ENCODE measurements around the gene OR6K6. TPM values are rescaled to one million over a fixed set of nuclear protein-coding genes. Genes with fewer than 3 reads are reported as not detected.

OR6K6 gene, protein sequence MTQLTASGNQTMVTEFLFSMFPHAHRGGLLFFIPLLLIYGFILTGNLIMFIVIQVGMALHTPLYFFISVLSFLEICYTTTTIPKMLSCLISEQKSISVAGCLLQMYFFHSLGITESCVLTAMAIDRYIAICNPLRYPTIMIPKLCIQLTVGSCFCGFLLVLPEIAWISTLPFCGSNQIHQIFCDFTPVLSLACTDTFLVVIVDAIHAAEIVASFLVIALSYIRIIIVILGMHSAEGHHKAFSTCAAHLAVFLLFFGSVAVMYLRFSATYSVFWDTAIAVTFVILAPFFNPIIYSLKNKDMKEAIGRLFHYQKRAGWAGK
- not detected for total RNA-seq

DNA sequence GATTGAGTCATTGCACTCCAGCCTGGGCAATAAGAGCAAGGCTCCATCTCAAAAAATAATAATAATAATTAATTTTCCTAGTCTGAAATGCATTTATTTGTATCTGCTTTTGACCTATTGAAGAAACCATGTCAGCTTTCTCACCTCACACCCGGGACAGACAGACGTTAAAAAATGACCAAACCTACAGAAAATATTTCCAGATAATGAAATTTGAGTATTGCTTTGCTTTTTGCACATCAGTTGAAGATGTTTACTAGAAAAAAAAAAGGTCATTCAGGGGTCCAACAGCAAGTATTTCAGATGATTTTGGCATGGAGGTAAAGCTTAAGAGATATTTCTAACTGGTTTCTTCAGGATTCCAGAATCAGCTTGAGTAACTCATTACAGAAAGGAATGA is at the start of gene OR6K6:
TSS of gene OR6K6 (plus strand) at position 301 of the 400 bp plus-strand sequence. CDS start 168 bp downstream, outside the sequence.
- POLR2A ChIA-PET = no interaction called here
- CTCF ChIA-PET = no interaction called here
- H3K27me3 Mint-ChIP-seq (ENCODE audit: low read depth) = no peaks in the 10 kb centered on the region

DNA sequence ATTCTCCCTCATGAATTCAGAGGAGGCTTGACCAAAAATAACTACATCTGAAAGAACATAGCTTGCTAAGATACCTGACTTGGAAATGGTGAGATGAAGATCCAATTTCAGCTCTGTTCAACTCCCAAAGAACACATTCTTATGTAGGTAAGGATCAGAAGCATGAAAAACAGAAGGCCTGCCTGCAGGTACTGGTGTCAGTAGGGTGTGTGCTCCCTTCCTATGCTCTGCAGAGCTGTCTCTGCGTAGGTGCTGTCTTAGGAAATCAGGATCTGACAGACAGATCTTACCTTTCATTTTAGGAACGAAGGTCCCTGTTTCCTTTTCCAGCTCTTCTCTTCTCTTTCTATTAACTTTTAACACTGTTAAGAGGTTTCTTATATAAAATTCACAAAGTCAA is 48.4 kb upstream of the OR6K6 start:
- peaks cover 6% of the 10 kb centered on the region for H3K27me3 Mint-ChIP-seq (ENCODE audit: low read depth)
- no peaks in the 10 kb centered on the region for H3K9me3 Mint-ChIP-seq (ENCODE audit: insufficient read depth)
- no peak overlapping the region for H3K27ac Mint-ChIP-seq
- POLR2A ChIA-PET = no interaction called here
- no peaks in the 10 kb centered on the region for H3K4me1 Mint-ChIP-seq (ENCODE audit: low read depth)
- no peak for DNase-seq
- H3K4me3 Mint-ChIP-seq = no peak overlapping the region
- H3K36me3 Mint-ChIP-seq (ENCODE audit: low read depth) = no peaks in the 10 kb centered on the region
- no peak for ATAC-seq
- CTCF ChIA-PET = no interaction called here

More for the DNA sequence above, at the start of gene OR6K6:
- no peak within 1 kb of the TSS for H3K4me3 Mint-ChIP-seq
- no peaks in the 10 kb centered on the region for H3K9me3 Mint-ChIP-seq (ENCODE audit: insufficient read depth)
- DNase-seq (no peak), ATAC-seq (no peak)
- H3K27ac Mint-ChIP-seq = no peak within 1 kb of the TSS
- H3K4me1 Mint-ChIP-seq (ENCODE audit: low read depth) = no peaks in the 10 kb centered on the region
- H3K36me3 Mint-ChIP-seq (ENCODE audit: low read depth) = no peaks in the 10 kb centered on the region

DNA sequence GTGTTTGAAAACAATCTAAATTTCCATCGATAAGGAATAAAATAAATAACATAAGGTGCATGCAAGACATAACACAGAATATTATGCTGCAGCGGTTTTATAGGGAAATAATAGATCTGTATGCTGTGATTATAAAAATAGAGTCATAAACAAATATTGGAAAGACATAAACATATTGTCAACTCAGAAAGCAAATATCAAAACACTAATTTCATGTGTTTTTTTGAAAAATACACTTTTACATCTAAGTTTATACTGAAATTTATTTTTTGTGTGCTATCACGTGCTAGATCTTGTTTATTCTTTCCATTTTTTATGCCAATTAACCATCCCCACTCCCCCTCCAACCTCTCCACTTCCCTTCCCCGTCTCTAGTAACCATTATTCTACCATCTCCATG is 43.4 kb upstream of the OR6K6 start:
- no peak for ATAC-seq
- no peak for DNase-seq
- peaks cover 12% of the 10 kb centered on the region for H3K27me3 Mint-ChIP-seq (ENCODE audit: low read depth)
- CTCF ChIA-PET = no interaction called here
- H3K9me3 Mint-ChIP-seq (ENCODE audit: insufficient read depth) = no peaks in the 10 kb centered on the region
- no peak overlapping the region for H3K27ac Mint-ChIP-seq
- no peaks in the 10 kb centered on the region for H3K36me3 Mint-ChIP-seq (ENCODE audit: low read depth)
- H3K4me1 Mint-ChIP-seq (ENCODE audit: low read depth) = no peaks in the 10 kb centered on the region
- no peak overlapping the region for H3K4me3 Mint-ChIP-seq
- POLR2A ChIA-PET = no interaction called here

DNA sequence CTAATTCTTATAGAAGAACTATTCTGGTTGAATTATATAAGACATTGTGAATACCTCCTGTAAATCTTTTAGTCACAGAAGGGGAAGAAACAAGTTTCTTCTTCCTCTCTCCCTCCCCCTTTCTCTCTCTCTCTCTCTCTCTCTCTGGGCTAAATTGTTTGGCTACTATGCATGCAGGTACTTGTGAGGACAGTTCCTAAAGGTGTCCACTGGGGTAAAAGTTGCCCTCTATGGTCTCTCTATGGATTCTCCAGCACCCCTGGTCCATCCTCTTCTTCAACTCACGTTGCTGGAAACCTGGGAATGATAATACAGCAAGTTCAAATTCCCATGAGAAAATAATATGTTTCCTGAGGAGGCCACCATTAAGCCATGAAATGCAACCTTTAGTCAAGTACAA is 39.8 kb upstream of the OR6K6 start:
- DNase-seq = no peak
- peaks cover 10% of the 10 kb centered on the region for H3K27me3 Mint-ChIP-seq (ENCODE audit: low read depth)
- ChIA-PET POLR2A (no interaction called here), CTCF (no interaction called here)
- H3K4me3 Mint-ChIP-seq = no peak overlapping the region
- ATAC-seq = no peak
- H3K27ac Mint-ChIP-seq = no peak overlapping the region
- H3K36me3 Mint-ChIP-seq (ENCODE audit: low read depth) = no peaks in the 10 kb centered on the region
- H3K4me1 Mint-ChIP-seq (ENCODE audit: low read depth) = no peaks in the 10 kb centered on the region
- no peaks in the 10 kb centered on the region for H3K9me3 Mint-ChIP-seq (ENCODE audit: insufficient read depth)

DNA sequence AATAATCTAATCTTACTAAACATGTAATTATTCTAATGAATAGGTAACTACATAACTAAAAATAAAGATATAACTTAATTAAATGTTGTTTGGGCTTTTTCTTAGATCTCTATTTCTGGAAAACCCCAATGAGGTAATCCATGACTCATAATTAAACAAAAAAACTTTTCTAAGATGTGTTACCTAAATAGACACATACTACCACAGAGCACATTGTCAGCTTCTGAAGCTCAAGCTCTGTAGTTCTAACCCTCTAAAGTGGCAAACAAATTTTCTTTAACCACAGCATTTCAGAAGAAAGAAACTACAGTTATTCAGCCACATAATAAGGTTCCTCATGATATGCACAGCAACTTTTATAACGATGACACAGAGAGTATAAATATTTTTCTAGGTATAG is 38.2 kb upstream of the OR6K6 start:
- H3K4me3 Mint-ChIP-seq = no peak overlapping the region
- H3K9me3 Mint-ChIP-seq (ENCODE audit: insufficient read depth) = no peaks in the 10 kb centered on the region
- ChIA-PET POLR2A (no interaction called here), CTCF (no interaction called here)
- H3K27ac Mint-ChIP-seq = no peak overlapping the region
- DNase-seq = no peak
- H3K36me3 Mint-ChIP-seq (ENCODE audit: low read depth) = no peaks in the 10 kb centered on the region
- no peak for ATAC-seq
- peaks cover 6% of the 10 kb centered on the region for H3K27me3 Mint-ChIP-seq (ENCODE audit: low read depth)
- no peaks in the 10 kb centered on the region for H3K4me1 Mint-ChIP-seq (ENCODE audit: low read depth)

DNA sequence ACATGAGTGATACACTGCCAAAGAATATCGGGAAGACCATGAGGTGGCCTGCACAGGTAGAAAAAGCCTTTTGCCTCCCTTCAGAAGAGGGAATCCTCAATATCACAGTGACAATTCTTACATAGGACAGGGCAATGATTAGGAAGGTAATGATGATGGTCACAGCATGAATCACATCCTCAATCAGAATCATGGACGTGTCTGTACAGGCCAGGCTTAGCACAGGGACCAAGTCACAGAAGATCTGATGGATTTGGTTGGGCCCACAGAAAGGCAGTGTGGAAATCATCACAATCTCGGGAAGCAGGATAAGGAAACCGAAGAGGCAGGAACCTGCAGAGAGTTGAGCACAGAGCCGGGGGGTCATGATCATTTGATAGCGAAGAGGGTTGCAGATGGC is 37.2 kb upstream of the OR6K6 start:
- H3K27me3 Mint-ChIP-seq (ENCODE audit: low read depth) = peaks cover 3% of the 10 kb centered on the region
- ATAC-seq = no peak
- CTCF ChIA-PET = no interaction called here

DNA sequence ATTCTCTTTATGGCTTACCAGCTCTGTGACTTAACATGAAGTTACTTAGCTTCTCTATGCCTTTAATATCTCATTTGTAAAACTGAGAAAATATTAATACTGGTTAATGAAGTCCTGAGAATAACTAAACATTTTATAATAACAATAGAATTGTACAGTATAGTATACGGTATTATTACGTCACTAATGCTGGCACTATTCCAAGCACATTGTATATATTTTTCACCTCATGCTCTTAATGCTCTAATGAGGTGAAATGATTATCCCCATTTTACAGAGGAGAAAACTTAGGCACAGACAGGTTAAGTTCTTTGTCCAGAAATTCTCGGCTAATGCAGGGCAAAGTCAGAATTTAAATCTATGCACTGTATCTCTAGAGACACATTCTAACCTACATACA is 34.9 kb upstream of the OR6K6 start:
- ATAC-seq (no peak), DNase-seq (no peak)
- Mint-ChIP-seq H3K4me3 (no peak overlapping the region), H3K4me1 (ENCODE audit: low read depth) (no peaks in the 10 kb centered on the region), H3K27me3 (ENCODE audit: low read depth) (peaks cover 4% of the 10 kb centered on the region), H3K27ac (no peak overlapping the region), H3K36me3 (ENCODE audit: low read depth) (no peaks in the 10 kb centered on the region), H3K9me3 (ENCODE audit: insufficient read depth) (no peaks in the 10 kb centered on the region)
- ChIA-PET CTCF (no interaction called here), POLR2A (no interaction called here)

More for the DNA sequence above, 37.2 kb upstream of the OR6K6 start:
- Mint-ChIP-seq H3K9me3 (ENCODE audit: insufficient read depth) (no peaks in the 10 kb centered on the region), H3K36me3 (ENCODE audit: low read depth) (no peaks in the 10 kb centered on the region), H3K4me3 (no peak overlapping the region), H3K27ac (no peak overlapping the region), H3K4me1 (ENCODE audit: low read depth) (no peaks in the 10 kb centered on the region)
- no peak for DNase-seq
- POLR2A ChIA-PET = no interaction called here

DNA sequence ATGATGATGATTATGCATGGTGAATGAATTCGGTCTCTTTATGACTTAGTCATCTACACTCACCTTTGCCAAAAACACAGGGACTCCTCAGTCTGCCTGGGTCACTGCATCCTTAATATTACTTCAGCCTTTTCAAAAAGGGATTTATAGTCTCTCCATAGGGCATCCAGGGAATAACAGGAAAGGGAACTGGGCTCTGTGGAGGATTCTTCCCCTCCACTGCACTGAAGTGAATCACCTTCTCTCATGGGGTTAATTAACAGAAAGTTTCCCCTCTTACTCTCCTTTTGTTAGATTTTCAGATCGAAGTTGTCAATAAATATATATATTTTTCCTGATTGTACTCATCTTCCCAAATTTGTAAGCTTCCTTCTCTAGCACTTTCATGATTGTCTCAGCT is 33.9 kb upstream of the OR6K6 start, which contains the start of gene OR6K3:
TSS of gene OR6K3 (minus strand) at position 101 of the 400 bp plus-strand sequence. CDS start 2,605 bp downstream, outside the sequence.
- peaks cover 4% of the 10 kb centered on the region for H3K27me3 Mint-ChIP-seq (ENCODE audit: low read depth)
- H3K4me3 Mint-ChIP-seq = no peak within 1 kb of the TSS
- H3K27ac Mint-ChIP-seq = no peak within 1 kb of the TSS
- no peaks in the 10 kb centered on the region for H3K9me3 Mint-ChIP-seq (ENCODE audit: insufficient read depth)
- ATAC-seq (no peak), DNase-seq (no peak)
- ChIA-PET POLR2A (no interaction called here), CTCF (no interaction called here)
- no peaks in the 10 kb centered on the region for H3K4me1 Mint-ChIP-seq (ENCODE audit: low read depth)
- H3K36me3 Mint-ChIP-seq (ENCODE audit: low read depth) = no peaks in the 10 kb centered on the region

DNA sequence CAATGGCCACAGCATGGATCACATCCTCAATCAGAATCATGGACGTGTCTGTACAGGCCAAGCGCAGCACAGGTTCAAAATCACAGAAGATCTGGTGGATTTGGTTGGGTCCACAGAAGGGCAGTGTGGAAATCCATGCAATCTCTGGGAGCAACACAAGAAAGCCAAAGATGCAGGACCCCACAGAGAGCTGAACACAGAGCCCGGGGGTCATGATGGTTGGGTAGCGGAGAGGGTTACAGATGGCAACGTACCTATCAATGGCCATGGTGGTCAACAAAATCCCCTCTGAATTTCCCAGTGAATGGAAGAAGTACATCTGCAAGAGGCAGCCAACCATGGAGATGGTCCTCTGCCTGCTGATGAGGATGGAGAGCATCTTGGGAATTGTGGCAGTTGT is 30.1 kb upstream of the OR6K6 start:
- ATAC-seq (no peak), DNase-seq (no peak)
- Mint-ChIP-seq H3K4me3 (no peak overlapping the region), H3K4me1 (ENCODE audit: low read depth) (no peaks in the 10 kb centered on the region), H3K27me3 (ENCODE audit: low read depth) (peaks cover 11% of the 10 kb centered on the region), H3K27ac (no peak overlapping the region), H3K36me3 (ENCODE audit: low read depth) (no peaks in the 10 kb centered on the region), H3K9me3 (ENCODE audit: insufficient read depth) (no peaks in the 10 kb centered on the region)
- CTCF ChIA-PET = no interaction called here
- POLR2A ChIA-PET = no interaction called here

DNA sequence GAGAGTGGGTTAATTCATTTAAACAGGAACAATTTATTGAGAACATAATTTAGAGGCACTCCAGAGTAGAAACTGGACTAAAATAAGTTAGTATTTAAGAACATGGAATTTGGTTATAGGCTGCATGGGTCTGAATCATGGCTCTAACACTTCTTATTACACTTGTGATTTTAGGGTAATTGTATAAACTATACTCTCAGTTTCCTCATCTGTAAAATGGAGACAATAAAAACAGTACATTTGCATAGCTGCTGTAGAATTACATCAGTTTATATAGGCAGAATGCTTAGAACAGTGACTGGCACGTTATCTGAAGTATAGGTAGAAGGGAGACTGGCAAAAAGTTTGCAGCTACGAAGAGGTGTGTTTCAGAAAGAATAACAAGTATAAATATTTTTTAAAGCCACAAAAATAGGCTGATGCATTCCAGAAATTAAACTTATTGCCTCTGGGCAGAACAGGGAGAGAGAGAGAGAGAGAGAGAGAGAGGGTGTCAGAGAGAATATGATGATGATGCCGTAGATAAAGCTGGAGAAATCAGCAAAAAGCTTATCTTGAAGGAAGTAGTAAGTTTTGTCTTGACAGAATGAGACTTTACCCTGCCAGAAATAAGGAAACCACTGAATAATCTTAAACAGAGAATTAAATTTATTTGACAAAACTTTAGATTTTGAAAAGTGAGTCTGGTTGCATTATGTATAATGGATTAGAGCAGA is 25.9 kb upstream of the OR6K6 start:
- H3K4me3 Mint-ChIP-seq = no peak overlapping the region
- no peak for DNase-seq
- no peak for ATAC-seq
- H3K27ac Mint-ChIP-seq = no peak overlapping the region
- POLR2A ChIA-PET = no interaction called here
- CTCF ChIA-PET = no interaction called here
- H3K36me3 Mint-ChIP-seq (ENCODE audit: low read depth) = no peaks in the 10 kb centered on the region
- H3K4me1 Mint-ChIP-seq (ENCODE audit: low read depth) = no peaks in the 10 kb centered on the region
- no peaks in the 10 kb centered on the region for H3K9me3 Mint-ChIP-seq (ENCODE audit: insufficient read depth)
- peaks cover 11% of the 10 kb centered on the region for H3K27me3 Mint-ChIP-seq (ENCODE audit: low read depth)

DNA sequence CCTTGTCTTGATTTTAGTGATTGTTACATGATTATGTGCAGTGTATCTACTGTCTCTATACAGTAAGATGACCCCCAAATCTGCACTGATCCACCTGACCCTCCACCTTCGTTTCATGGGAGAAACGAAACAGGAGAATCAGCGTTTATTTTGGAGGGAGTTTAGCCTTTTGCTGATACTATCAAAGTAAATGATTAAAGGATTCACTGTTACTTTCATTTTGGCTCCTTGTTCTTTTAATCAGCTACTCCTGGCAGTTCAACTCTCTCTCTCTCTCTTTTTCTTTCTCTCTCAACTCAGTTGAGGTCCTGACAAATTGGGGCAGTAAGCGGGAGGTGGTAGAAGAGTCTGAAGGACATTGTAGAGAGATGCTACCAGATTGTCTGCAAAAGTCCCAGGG is 24.1 kb upstream of the OR6K6 start:
- ATAC-seq = no peak
- Mint-ChIP-seq H3K27me3 (ENCODE audit: low read depth) (peaks cover 11% of the 10 kb centered on the region), H3K4me1 (ENCODE audit: low read depth) (no peaks in the 10 kb centered on the region), H3K27ac (no peak overlapping the region), H3K36me3 (ENCODE audit: low read depth) (no peaks in the 10 kb centered on the region), H3K4me3 (no peak overlapping the region), H3K9me3 (ENCODE audit: insufficient read depth) (no peaks in the 10 kb centered on the region)
- no peak for DNase-seq
- ChIA-PET POLR2A (no interaction called here), CTCF (no interaction called here)

DNA sequence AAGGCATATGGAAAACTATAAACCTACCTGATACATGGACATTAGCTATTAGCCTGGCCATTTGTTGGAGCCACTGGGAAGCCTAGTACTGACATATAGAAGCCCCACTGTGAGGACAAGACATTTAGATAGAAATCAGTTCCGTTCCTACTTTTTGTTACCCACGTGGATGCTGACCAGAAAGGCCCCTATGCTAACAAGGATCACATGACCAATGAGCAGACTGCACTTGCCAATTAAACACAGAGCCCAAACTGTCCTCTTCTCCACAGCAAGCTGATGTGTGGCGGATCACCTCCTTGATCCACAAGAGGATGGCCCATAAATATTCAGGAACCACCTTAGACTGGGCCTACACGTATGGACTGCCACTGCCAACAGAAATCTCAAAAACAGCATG is 22.8 kb upstream of the OR6K6 start:
- DNase-seq = no peak
- Mint-ChIP-seq H3K27ac (no peak overlapping the region), H3K9me3 (ENCODE audit: insufficient read depth) (no peaks in the 10 kb centered on the region), H3K36me3 (ENCODE audit: low read depth) (no peaks in the 10 kb centered on the region), H3K27me3 (ENCODE audit: low read depth) (peaks cover 13% of the 10 kb centered on the region), H3K4me3 (no peak overlapping the region), H3K4me1 (ENCODE audit: low read depth) (no peaks in the 10 kb centered on the region)
- ChIA-PET CTCF (no interaction called here), POLR2A (no interaction called here)
- ATAC-seq = no peak

DNA sequence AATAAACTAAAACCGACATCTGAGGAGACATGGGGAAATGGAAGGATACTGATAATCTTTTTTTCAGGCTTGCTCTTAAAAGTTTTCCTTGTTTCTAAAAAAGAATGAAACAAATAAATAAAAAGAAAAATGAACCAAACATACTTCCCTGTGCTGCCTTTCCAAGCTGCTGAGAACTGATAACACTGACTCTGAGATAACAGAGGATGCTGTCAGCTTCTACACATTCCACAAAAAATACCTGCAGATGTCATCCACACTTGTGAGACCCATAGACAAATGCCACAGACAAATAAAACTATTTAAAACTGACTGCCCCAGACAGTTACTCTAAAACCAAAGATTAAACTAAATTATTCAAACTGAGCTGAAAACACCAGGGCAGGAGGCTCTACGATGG is 22.0 kb upstream of the OR6K6 start:
- POLR2A ChIA-PET = no interaction called here

More for the DNA sequence above, 22.0 kb upstream of the OR6K6 start:
- DNase-seq (no peak), ATAC-seq (no peak)
- CTCF ChIA-PET = no interaction called here
- Mint-ChIP-seq H3K9me3 (ENCODE audit: insufficient read depth) (no peaks in the 10 kb centered on the region), H3K27me3 (ENCODE audit: low read depth) (peaks cover 13% of the 10 kb centered on the region), H3K4me1 (ENCODE audit: low read depth) (no peaks in the 10 kb centered on the region), H3K4me3 (no peak overlapping the region), H3K36me3 (ENCODE audit: low read depth) (no peaks in the 10 kb centered on the region), H3K27ac (no peak overlapping the region)
